ENCODE measurements around the gene D2HGDH. TPM values are rescaled to one million over a fixed set of nuclear protein-coding genes. Genes with fewer than 3 reads are reported as not detected.

D2HGDH gene
- total and polyA plus RNA-seq, 10 of the 15 experiments (the other 5 are each of a cell fraction or from before 2014, with no cell fraction given): 0.52 to 32.1 (median 11.0) TPM

GRCh38 chr2:241772063-241772499 lies 37.7 kb downstream of the D2HGDH start (continued):
- TF ChIP-seq CUX1 (IDR thresholded peaks at IDR 0.05; ENCODE audit: insufficient replicate concordance, low read depth, low read length) (no peak), FOS (IDR thresholded peaks at IDR 0.05; ENCODE audit: borderline replicate concordance, extremely low read depth, insufficient read length) (no peak), USF2 (IDR thresholded peaks at IDR 0.05; ENCODE audit: borderline replicate concordance, low read depth, low read length) (no peak; the same call in 1 of the 2 replicates), SUPT20H (IDR thresholded peaks at IDR 0.05; ENCODE audit: borderline replicate concordance, control insufficient read depth, low read depth, low read length) (no peak), IRF3 (IDR thresholded peaks at IDR 0.05) (no peak), NFXL1 (IDR thresholded peaks at IDR 0.05; ENCODE audit: borderline replicate concordance) (no peak), YY1 (IDR thresholded peaks at IDR 0.05; ENCODE audit: low read depth, low read length) (no peak), SUZ12 (IDR thresholded peaks at IDR 0.05; ENCODE audit: unreplicated experiment) (no peak), USF1 (IDR thresholded peaks at IDR 0.05; ENCODE audit: borderline replicate concordance, extremely low read length, insufficient read depth, low read depth, low read length) (no peak), YBX1 (IDR thresholded peaks at IDR 0.05) (no peak), BMI1 (IDR thresholded peaks at IDR 0.05; ENCODE audit: borderline replicate concordance) (no peak), NFIC (IDR thresholded peaks at IDR 0.05; ENCODE audit: low read depth, low read length) (peak; percentile 19; the same call in 1 of the 2 replicates), ZNF24 (IDR thresholded peaks at IDR 0.05) (no peak), ZZZ3 (IDR thresholded peaks at IDR 0.05; ENCODE audit: control insufficient read depth, insufficient read length, low read depth) (no peak), SRF (IDR thresholded peaks at IDR 0.05; ENCODE audit: low read depth in 2 of 2, low read length in 2 of 2) (peak in 1 of 2 experiments; percentile 72; a peak in 1 of 4 replicates)
